Erythroblast (primary cell): ENCODE results near the gene RNF112.

ENCODE experiments used
- GATA1 ChIP-seq: IDR thresholded peaks from 2 replicates; pipeline ENCODE4 v1.6.1; 2011; ENCODE audit warnings: low read depth, mild to moderate bottlenecking, control low read depth, low read length, moderate library complexity
- POLR2A ChIP-seq: IDR thresholded peaks from 2 replicates; pipeline ENCODE4 v1.6.1; 2011; ENCODE audit warnings: mild to moderate bottlenecking, low read length

DNA sequence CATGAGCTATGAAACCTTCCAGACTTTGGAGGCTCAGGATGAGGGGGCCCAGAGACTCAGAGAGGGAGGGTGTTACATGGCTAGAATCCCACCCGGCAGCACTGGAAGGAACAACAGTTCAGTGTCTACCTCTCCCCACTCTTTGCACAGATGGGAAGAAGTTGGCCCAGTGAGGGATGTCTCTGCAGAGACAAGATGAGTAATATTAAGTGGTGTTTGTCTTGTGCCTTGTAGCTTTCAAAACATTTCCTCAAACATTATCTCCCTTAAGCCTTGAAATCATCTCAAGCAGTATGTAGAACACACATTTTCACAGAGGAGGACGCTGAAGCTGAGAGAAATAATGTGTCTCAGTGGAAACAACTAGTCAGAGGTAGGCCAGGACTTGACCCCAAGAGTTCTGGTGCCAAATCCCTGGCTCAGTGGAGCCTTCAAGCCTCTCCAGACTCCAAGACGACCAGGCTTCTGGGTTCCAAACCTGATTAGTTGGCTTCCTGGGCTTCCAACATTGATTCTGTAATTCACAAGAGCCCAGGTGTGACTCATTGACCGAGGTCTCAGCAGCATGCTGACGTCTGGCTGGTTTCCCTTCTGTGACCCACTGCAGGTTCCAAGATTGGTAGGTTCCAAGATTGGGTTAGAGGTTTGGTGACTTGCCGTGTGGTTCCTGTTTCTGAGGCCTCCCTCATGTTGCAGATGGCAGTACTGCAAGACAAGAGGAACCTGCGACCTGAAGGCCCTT is 7.4 kb downstream of the RNF112 start:
- TF ChIP-seq POLR2A (no peak), GATA1 (no peak)
